ENCODE results near the gene MMRN1. TPM values are rescaled to one million over a fixed set of nuclear protein-coding genes. Genes with fewer than 3 reads are reported as not detected.
"Not testable (repeated sequence)": the region's sequence is repeated elsewhere in the genome, so short reads cannot be mapped to it uniquely, and the experiment has no call there.

MMRN1 gene
- total and polyA plus RNA-seq, 5 donors from 2014 or later = 1.1 to 4.1 (median 2.0) TPM

DNA sequence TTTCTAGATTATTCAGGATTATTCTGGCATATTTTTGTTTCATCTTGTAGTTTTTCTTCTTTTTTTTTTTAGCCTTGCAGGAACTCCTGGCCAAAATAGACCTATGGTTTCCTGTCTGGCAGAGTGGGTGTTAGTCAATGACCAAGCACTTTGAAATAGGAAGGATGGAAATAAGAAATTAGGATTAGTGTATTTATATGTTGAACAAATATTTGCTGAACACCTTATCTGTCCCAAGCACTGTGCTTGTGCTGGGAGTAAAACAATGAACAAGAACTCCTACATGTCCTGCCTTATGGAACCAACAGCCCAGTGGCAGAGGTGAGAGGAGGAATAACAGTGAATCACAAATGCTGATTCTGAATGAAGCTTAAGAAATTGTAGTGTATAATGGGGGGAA, 4.5 kb downstream of the MMRN1 start:
- H3K36me3 Mint-ChIP-seq = no peaks in the 10 kb centered on the region
- H3K4me3 ChIP-seq (ENCODE audit: low read depth, low read length) = no peak overlapping the region
- peaks cover 4 to 32% (median 15%) of the 10 kb centered on the region in 4 donors for H3K4me1 Mint-ChIP-seq
- DNase-seq (no peak), ATAC-seq (ENCODE audit: low read depth in 2 of 2) (no peak)
- H3K4me3 Mint-ChIP-seq = no peak overlapping the region
- H3K27me3 ChIP-seq (ENCODE audit: control insufficient read depth, insufficient read depth, low read length) = no peaks in the 10 kb centered on the region
- no peaks in the 10 kb centered on the region for H3K9me3 Mint-ChIP-seq
- no peaks in the 10 kb centered on the region for H3K9me3 ChIP-seq (ENCODE audit: control insufficient read depth in 2 of 2, low read length in 2 of 2)
- no peaks in the 10 kb centered on the region for H3K36me3 ChIP-seq (ENCODE audit: control insufficient read depth, insufficient read depth, low read length)
- H3K27ac ChIP-seq (ENCODE audit: insufficient read depth, low read length, poor library complexity, severe bottlenecking) = no peak overlapping the region
- peaks cover 17% of the 10 kb centered on the region for H3K4me1 ChIP-seq (ENCODE audit: control insufficient read depth, insufficient read depth, low read length, poor library complexity, severe bottlenecking)
- H3K27me3 Mint-ChIP-seq = no peaks in the 10 kb centered on the region
- no peak overlapping the region for H3K27ac Mint-ChIP-seq

DNA sequence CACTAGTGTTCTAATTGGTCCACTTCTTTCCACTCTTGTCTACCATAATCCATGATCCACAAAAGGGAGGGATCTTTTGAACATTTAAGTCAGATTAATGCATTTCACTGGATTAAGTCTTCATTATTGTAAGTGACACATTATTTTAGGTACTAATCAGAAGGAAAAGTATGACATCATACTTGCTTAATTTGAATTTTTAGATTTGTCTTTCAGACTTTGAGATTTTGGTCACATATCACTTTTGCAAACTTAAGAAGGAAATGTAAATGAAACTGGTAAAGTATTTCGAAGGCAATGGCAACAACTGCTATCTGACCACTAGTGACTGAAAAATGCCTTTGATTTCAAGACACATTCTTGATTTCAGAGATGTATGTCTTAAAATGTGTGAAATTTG, 5.2 kb downstream of the MMRN1 start:
- Mint-ChIP-seq H3K36me3 (no peaks in the 10 kb centered on the region), H3K4me3 (no peak overlapping the region), H3K9me3 (no peaks in the 10 kb centered on the region), H3K4me1 (peaks cover 4 to 25% (median 10%) of the 10 kb centered on the region in 4 donors), H3K27me3 (no peaks in the 10 kb centered on the region), H3K27ac (no peak overlapping the region)
- DNase-seq (no peak), ATAC-seq (ENCODE audit: low read depth in 2 of 2) (no peak)
- Histone ChIP-seq H3K4me1 (ENCODE audit: control insufficient read depth, insufficient read depth, low read length, poor library complexity, severe bottlenecking) (peaks cover 10% of the 10 kb centered on the region), H3K27ac (ENCODE audit: insufficient read depth, low read length, poor library complexity, severe bottlenecking) (no peak overlapping the region), H3K4me3 (ENCODE audit: low read depth, low read length) (no peak overlapping the region), H3K36me3 (ENCODE audit: control insufficient read depth, insufficient read depth, low read length) (no peaks in the 10 kb centered on the region), H3K27me3 (ENCODE audit: control insufficient read depth, insufficient read depth, low read length) (no peaks in the 10 kb centered on the region), H3K9me3 (ENCODE audit: control insufficient read depth in 2 of 2, low read length in 2 of 2) (no peaks in the 10 kb centered on the region)

DNA sequence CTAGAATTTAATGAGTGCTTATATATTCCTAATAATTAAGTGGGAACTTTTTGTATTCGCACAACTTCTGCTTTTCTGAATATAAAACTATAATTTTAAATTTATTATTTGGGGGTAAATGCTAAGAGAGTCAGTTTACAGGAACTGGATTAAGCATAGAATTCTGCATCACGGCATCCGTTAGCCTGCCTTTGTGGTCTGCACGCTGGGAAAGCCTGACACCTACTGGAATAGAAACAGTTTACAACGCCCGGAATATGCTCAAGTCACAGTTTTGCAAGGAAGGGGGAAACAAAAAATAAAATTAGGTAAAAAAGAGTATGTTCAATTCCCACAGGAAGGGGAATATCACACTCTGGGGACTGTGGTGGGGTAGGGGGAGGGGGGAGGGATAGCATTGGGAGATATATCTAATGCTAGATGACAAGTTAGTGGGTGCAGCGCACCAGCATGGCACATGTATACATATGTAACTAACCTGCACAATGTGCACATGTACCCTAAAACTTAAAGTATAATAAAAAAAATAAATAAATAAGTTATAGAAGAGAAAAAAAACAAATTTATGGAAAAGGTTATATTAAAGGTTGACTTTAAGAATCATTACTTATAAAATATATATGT, 7.3 kb downstream of the MMRN1 start:
- ATAC-seq (ENCODE audit: low read depth in 2 of 2) = peak; percentile 79 to 82
- not testable (repeated sequence) for H3K4me1 ChIP-seq (ENCODE audit: control insufficient read depth, insufficient read depth, low read length, poor library complexity, severe bottlenecking); H3K27me3 Mint-ChIP-seq; H3K27ac ChIP-seq (ENCODE audit: insufficient read depth, low read length, poor library complexity, severe bottlenecking); H3K27me3 ChIP-seq (ENCODE audit: control insufficient read depth, insufficient read depth, low read length); H3K9me3 ChIP-seq (ENCODE audit: control insufficient read depth in 2 of 2, low read length in 2 of 2); H3K36me3 Mint-ChIP-seq; H3K36me3 ChIP-seq (ENCODE audit: control insufficient read depth, insufficient read depth, low read length); H3K27ac Mint-ChIP-seq; H3K4me3 ChIP-seq (ENCODE audit: low read depth, low read length); H3K9me3 Mint-ChIP-seq; H3K4me3 Mint-ChIP-seq
- peak; percentile 30 to 68 (median 61) for DNase-seq
- H3K4me1 Mint-ChIP-seq = peaks cover 0 to 10% (median 3%) of the 10 kb centered on the region in 4 donors

DNA sequence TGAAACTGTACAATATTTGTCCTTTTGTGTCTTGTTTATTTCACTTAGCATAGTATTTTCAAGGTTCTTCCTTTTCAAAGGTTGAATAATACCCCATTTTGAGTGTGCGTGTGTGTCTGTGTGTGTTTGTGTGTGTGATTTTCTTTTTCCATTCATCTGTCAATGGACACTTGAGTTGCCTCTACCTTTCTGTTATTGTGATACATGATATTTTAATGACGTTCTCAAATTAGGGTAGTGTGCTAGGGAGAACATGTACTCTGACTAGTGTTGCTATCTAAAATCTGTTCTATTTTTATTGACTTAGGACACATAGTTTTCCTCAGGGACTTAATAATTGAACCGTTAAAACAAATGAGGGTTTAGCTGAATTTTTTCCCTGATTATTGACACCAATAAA, 9.9 kb downstream of the MMRN1 start:
- H3K4me1 Mint-ChIP-seq = peaks cover 0 to 3% (median 1%) of the 10 kb centered on the region in 4 donors
- no peak for ATAC-seq (ENCODE audit: low read depth in 2 of 2)
- H3K27me3 Mint-ChIP-seq = peaks cover 8% of the 10 kb centered on the region
- no peaks in the 10 kb centered on the region for H3K9me3 ChIP-seq (ENCODE audit: control insufficient read depth in 2 of 2, low read length in 2 of 2)
- peaks cover 0 to 1% (median 0%) of the 10 kb centered on the region in 7 donors for H3K9me3 Mint-ChIP-seq
- DNase-seq = no peak
- H3K4me3 Mint-ChIP-seq = no peak overlapping the region
- H3K27me3 ChIP-seq (ENCODE audit: control insufficient read depth, insufficient read depth, low read length) = no peaks in the 10 kb centered on the region
- H3K4me3 ChIP-seq (ENCODE audit: low read depth, low read length) = no peak overlapping the region
- no peaks in the 10 kb centered on the region for H3K36me3 Mint-ChIP-seq
- H3K4me1 ChIP-seq (ENCODE audit: control insufficient read depth, insufficient read depth, low read length, poor library complexity, severe bottlenecking) = no peaks in the 10 kb centered on the region
- no peak overlapping the region for H3K27ac ChIP-seq (ENCODE audit: insufficient read depth, low read length, poor library complexity, severe bottlenecking)
- no peak overlapping the region for H3K27ac Mint-ChIP-seq
- no peaks in the 10 kb centered on the region for H3K36me3 ChIP-seq (ENCODE audit: control insufficient read depth, insufficient read depth, low read length)

DNA sequence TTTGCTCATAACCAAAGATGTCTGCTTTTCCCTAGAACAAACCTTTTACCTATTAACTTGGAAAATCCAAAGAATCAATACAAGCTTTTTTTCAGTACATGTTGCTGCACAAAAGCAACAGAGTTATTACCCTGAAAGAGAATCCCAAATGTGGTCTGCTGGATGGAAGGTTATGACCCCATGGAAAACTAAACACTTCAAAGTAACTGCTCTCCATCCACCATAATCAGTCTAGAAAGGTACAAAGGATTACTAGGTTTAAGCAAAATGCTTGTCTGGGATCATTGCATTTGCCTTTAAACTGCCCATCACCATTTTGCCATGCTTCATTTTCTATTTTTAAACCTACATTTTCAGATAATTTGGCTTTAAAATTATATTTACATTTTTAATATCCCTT, 11.7 kb downstream of the MMRN1 start:
- Histone ChIP-seq H3K4me1 (ENCODE audit: control insufficient read depth, insufficient read depth, low read length, poor library complexity, severe bottlenecking) (no peaks in the 10 kb centered on the region), H3K27ac (ENCODE audit: insufficient read depth, low read length, poor library complexity, severe bottlenecking) (no peak overlapping the region), H3K36me3 (ENCODE audit: control insufficient read depth, insufficient read depth, low read length) (no peaks in the 10 kb centered on the region), H3K27me3 (ENCODE audit: control insufficient read depth, insufficient read depth, low read length) (no peaks in the 10 kb centered on the region), H3K4me3 (ENCODE audit: low read depth, low read length) (no peak overlapping the region), H3K9me3 (ENCODE audit: control insufficient read depth in 2 of 2, low read length in 2 of 2) (no peaks in the 10 kb centered on the region)
- Mint-ChIP-seq H3K36me3 (peaks cover 4% of the 10 kb centered on the region), H3K27ac (no peak overlapping the region), H3K4me1 (peaks cover 0 to 3% (median 1%) of the 10 kb centered on the region in 4 donors), H3K9me3 (peaks cover 0 to 1% (median 0%) of the 10 kb centered on the region in 7 donors), H3K4me3 (no peak overlapping the region), H3K27me3 (peaks cover 10% of the 10 kb centered on the region)
- no peak for ATAC-seq (ENCODE audit: low read depth in 2 of 2)
- no peak for DNase-seq

DNA sequence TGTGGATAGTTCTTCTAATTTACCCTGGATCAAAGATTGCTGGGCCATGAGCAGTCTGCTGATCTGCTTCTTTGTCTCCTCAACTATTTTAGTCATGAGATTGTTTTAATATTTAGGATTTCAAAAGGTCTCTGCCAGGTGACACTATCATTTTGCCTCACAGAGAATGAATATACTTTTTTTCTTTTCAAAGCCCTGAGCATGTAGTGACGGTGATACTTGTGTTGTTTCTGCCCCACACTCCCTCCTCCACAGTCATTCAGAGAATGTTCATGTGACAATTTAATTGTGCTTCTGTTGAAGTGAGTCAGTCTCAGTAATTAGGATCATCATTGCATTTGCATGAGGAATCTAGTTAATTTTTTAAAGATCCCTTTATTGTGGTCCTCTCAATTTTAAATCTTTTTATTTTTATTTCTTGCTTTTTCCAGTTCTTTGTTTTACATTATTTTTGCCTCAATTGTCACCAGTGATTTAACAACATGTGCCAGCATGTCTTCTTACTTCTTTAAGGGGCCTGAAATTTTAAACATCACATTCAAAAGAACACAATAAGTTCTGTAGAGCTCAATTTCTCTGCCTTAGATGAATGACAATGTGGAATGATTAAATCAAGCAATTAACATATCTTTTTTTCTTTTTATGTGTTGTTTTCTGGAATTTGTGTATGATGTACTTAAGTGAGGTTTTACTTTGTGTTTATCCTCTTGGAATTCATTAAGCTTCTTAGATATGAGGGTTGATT, 12.3 kb downstream of the MMRN1 start:
- H3K27me3 Mint-ChIP-seq = peaks cover 10% of the 10 kb centered on the region
- no peak overlapping the region for H3K27ac Mint-ChIP-seq
- Histone ChIP-seq H3K36me3 (ENCODE audit: control insufficient read depth, insufficient read depth, low read length) (no peaks in the 10 kb centered on the region), H3K9me3 (ENCODE audit: control insufficient read depth in 2 of 2, low read length in 2 of 2) (no peaks in the 10 kb centered on the region), H3K27me3 (ENCODE audit: control insufficient read depth, insufficient read depth, low read length) (no peaks in the 10 kb centered on the region), H3K4me3 (ENCODE audit: low read depth, low read length) (no peak overlapping the region), H3K4me1 (ENCODE audit: control insufficient read depth, insufficient read depth, low read length, poor library complexity, severe bottlenecking) (no peaks in the 10 kb centered on the region), H3K27ac (ENCODE audit: insufficient read depth, low read length, poor library complexity, severe bottlenecking) (no peak overlapping the region)
- H3K4me1 Mint-ChIP-seq = peaks cover 0 to under 1% (median under 1%) of the 10 kb centered on the region in 4 donors
- no peak for DNase-seq
- H3K36me3 Mint-ChIP-seq = peaks cover 4% of the 10 kb centered on the region
- no peak overlapping the region for H3K4me3 Mint-ChIP-seq
- H3K9me3 Mint-ChIP-seq = peaks cover 0 to 1% (median 0%) of the 10 kb centered on the region in 7 donors
- no peak for ATAC-seq (ENCODE audit: low read depth in 2 of 2)

DNA sequence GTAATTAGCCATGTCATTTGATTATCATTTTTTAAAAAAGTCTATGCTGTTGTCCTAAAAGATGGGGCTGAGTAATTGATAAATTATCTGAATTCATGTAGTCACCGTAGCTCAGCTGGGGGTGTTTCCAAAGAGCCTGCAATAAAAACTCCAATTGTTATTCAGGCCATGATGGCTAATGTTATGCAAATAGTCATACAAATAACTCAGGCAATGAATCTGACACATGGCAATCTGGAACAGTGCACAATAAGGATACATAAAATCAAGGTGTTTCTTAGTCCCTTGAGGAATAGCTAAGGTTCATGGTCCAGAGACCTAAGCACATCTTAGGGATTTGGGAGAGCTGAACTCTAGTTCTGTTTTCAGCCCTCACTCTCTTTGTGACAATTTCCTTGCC, 15.2 kb downstream of the MMRN1 start:
- DNase-seq (no peak), ATAC-seq (ENCODE audit: low read depth in 2 of 2) (no peak)
- H3K4me3 ChIP-seq (ENCODE audit: low read depth, low read length) = no peak overlapping the region
- no peaks in the 10 kb centered on the region for H3K36me3 ChIP-seq (ENCODE audit: control insufficient read depth, insufficient read depth, low read length)
- no peaks in the 10 kb centered on the region for H3K4me1 ChIP-seq (ENCODE audit: control insufficient read depth, insufficient read depth, low read length, poor library complexity, severe bottlenecking)
- H3K27ac ChIP-seq (ENCODE audit: insufficient read depth, low read length, poor library complexity, severe bottlenecking) = no peak overlapping the region
- Mint-ChIP-seq H3K36me3 (peaks cover 4% of the 10 kb centered on the region), H3K9me3 (peaks cover 0 to 1% (median 0%) of the 10 kb centered on the region in 7 donors), H3K27me3 (peaks cover 10% of the 10 kb centered on the region), H3K4me1 (no peaks in the 10 kb centered on the region), H3K4me3 (no peak overlapping the region), H3K27ac (no peak overlapping the region)
- no peaks in the 10 kb centered on the region for H3K9me3 ChIP-seq (ENCODE audit: control insufficient read depth in 2 of 2, low read length in 2 of 2)
- no peaks in the 10 kb centered on the region for H3K27me3 ChIP-seq (ENCODE audit: control insufficient read depth, insufficient read depth, low read length)

DNA sequence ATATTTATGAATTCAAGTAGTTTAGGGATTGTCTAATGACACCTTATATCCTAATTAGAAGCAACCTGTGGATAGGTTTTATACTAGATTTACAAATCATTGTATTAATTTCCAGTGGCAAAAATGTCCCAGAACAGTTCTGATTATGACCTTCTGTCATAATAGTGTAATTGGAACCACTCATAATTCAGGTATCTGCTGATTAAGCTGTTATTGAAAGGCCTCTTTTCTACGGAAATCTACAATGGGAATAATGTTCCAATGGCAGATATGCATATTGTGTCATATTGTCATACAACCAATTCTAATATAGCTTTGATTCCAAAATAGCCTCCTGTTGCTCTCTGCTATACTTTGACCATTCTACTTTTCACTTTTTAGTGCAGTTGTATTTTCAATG, 19.0 kb downstream of the MMRN1 start:
- Mint-ChIP-seq H3K27ac (no peak overlapping the region), H3K36me3 (peaks cover 4% of the 10 kb centered on the region), H3K4me1 (no peaks in the 10 kb centered on the region), H3K9me3 (no peaks in the 10 kb centered on the region), H3K4me3 (no peak overlapping the region), H3K27me3 (peaks cover 12% of the 10 kb centered on the region)
- Histone ChIP-seq H3K36me3 (ENCODE audit: control insufficient read depth, insufficient read depth, low read length) (no peaks in the 10 kb centered on the region), H3K27ac (ENCODE audit: insufficient read depth, low read length, poor library complexity, severe bottlenecking) (no peak overlapping the region), H3K9me3 (ENCODE audit: control insufficient read depth in 2 of 2, low read length in 2 of 2) (no peaks in the 10 kb centered on the region), H3K27me3 (ENCODE audit: control insufficient read depth, insufficient read depth, low read length) (no peaks in the 10 kb centered on the region), H3K4me3 (ENCODE audit: low read depth, low read length) (no peak overlapping the region), H3K4me1 (ENCODE audit: control insufficient read depth, insufficient read depth, low read length, poor library complexity, severe bottlenecking) (no peaks in the 10 kb centered on the region)
- ATAC-seq (ENCODE audit: low read depth in 2 of 2) (no peak), DNase-seq (no peak)
